GM18520 (cell line): ENCODE results near the gene CTSF.

Experiments
- ATAC-seq: cut with Tn5 transposase; IDR thresholded peaks from one replicate; pipeline ENCODE4 v1.9.1; 2021; ENCODE audit not compliant: unreplicated experiment

Gene CTSF

GRCh38 chr11:66539870-66540213 is 28.6 kb downstream of the CTSF start:
- no peak for ATAC-seq

GRCh38 chr11:66539170-66539869 is 29.1 kb downstream of the CTSF start:
- no peak for ATAC-seq

DNA sequence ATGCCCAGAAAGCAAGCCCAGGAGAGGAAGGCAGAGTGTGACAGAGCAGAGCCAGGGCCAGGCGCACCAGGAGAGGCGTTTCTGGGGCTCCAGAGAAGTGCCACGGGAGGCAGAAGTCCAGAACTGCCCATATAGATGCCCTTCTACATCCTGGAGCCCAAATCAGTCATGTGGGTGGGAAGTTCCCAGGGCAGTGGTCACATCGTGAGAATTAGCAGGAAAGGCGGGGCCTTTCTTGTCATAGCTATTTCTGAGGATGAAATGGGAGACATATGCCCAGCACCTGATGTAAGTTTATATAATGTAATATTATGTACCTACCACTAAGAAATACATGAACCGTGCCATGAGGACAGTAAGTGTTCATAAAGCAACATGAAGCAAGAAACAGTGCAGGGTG is 35.6 kb downstream of the CTSF start:
- no peak for ATAC-seq

GRCh38 chr11:66531841-66532240 is 36.6 kb downstream of the CTSF start:
- ATAC-seq = no peak

GRCh38 chr11:66530927-66531709 is 37.3 kb downstream of the CTSF start:
- no peak for ATAC-seq

DNA sequence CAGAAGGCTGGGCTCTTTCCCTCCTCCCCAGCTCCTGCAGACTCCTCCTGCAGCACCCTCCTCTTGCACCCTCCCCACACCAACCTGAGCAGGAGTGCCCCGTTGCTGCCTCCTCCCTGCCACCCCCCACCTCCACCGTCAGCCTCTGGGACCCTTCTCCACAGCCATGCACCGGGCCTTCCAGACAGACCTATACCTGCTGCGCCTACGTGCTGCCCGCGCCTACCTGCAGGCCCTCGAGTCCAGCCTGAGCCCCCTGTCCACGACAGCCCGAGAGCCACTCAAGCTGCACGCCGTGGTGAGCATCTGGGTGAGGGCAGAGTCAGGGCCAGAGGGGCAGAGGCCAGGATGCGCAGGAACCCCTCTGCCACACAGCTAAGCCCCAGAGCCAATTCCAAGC is 38.8 kb downstream of the CTSF start:
- ATAC-seq = no peak

DNA sequence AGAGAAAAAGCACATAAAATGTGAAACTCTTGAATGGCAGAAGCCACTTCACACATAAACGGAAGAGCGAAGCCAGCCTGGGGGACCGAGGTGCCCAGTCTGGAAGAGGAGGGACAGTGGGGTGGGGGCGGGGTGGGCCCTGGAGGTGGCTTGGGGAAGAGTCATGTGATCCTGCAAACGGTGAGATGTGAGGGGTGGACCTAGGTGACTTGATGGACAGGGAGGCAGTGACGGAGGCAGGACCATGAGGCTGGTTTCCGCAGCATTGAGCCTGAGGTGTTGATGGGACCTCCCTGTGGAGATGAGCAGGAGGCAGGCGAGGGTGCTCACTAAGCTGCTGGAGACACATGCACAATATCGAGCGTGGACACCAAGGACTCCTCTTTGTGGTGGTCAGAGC is 39.3 kb downstream of the CTSF start:
- no peak for ATAC-seq

DNA sequence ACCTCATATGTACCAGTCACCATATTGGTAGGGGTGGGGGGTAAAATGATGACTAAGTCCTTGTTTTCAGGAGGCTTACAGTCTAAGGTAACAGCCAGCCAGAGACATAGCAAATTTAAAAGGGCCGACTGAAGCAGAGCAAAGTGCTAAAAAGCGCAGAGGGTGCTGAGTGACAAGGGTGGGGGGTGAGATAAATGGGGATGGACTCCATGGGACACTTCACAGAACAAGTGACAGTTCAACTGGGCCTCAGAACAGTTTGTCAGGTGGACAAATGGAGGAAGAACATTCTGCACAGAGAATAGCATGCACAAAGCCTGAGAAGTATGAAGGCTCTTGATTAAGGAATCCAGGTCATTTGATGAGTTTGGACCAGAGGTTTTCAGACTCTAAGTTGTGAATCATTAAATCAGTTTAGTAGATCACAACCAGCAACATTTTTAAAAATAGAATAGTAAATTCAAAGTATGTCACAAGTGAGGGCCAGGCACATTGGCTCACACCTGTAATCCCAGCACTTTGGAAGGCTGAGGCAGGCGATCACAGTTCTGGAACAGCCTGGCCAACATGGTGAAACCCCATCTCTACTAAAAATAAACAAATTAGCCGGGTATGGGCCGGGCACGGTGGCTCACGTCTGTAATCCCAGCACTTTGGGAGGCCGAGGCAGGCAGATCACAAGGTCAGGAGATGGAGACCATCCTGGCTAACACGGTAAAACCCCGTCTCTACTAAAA is 43.9 kb downstream of the CTSF start:
- no peak for ATAC-seq

DNA sequence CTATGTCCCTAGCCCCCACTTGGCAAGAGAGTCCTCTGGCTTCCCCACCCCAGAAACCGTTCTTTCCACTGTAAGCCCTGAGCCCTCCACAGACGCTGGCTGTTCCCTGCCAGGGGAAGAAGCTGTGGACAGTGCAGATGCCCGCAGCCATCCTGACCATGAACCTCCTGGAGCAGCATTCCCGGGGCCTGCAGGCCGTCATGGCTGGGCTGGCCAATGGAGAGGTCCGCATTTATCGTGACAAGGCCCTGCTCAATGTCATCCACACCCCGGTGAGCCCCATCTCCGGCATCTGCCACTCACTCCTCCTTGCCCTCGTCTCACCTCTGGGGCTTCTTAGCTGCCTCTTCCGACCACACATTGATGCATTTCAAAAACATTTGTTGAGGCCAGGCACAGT is 44.8 kb downstream of the CTSF start:
- no peak for ATAC-seq
